ENCODE measurements around the gene SPRED2. TPM values are rescaled to one million over a fixed set of nuclear protein-coding genes. Genes with fewer than 3 reads are reported as not detected.
"Not testable (repeated sequence)": the region's sequence is repeated elsewhere in the genome, so short reads cannot be mapped to it uniquely, and the experiment has no call there.

Gene SPRED2
- total RNA-seq, 1 donor from 2014 or later = 22.0 TPM

DNA sequence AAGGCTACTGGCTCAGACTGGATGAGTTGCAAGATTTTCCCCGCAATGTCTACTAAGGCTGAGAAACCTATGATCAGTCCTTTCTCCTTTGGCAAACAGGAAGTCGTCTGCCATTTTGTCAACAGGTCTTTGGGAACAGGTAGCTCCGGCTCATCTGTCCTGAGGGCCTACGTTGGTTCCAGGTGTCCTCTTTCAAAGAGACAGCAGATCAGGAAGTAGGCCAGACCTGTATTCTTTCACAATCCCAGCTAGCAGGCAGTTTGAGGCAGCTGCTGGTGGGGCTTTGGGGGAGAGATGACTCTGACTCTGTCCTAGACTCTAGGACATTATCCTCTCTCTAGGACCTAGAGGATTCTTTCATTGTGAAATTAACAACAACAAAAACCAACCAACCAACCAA is 106.1 kb downstream of the SPRED2 start:
- no peak for DNase-seq (ENCODE audit: low spot score)
- intact Hi-C loops (cut with DNase I) = no loop called here

DNA sequence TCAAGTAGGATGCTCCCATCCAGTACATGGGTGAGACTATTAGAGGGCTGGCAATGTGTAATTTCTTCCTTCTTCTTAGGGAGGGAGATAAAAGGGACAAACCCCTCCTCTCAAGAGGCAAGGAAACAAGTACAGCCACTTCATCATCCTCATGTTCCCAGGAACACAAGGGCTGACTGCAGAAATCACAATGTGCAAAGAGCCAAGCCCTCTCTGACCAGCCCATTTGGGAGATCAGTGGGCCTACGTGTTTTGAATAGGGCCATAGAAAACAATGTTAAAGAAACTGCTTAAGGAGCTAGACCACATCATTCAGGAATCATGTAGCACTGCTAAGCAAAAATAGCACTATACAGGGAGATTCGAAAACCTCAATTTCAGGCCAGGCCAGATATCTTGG is 107.3 kb downstream of the SPRED2 start:
- intact Hi-C loops (cut with DNase I) = no loop called here
- DNase-seq (ENCODE audit: low spot score) = no peak

GRCh38 chr2:65320946-65321345 is 111.5 kb downstream of the SPRED2 start:
- intact Hi-C loops (cut with DNase I) = no loop called here
- no peak for DNase-seq (ENCODE audit: low spot score)

GRCh38 chr2:65320042-65320725 is 112.2 kb downstream of the SPRED2 start:
- intact Hi-C loops (cut with DNase I) = no loop called here
- no peak for DNase-seq (ENCODE audit: low spot score)

- intact Hi-C loops (cut with DNase I) = no loop called here
- DNase-seq (ENCODE audit: low spot score) = no peak
These were observed 112.7 kb downstream of the SPRED2 start for GRCh38 chr2:65319674-65320041.

DNA sequence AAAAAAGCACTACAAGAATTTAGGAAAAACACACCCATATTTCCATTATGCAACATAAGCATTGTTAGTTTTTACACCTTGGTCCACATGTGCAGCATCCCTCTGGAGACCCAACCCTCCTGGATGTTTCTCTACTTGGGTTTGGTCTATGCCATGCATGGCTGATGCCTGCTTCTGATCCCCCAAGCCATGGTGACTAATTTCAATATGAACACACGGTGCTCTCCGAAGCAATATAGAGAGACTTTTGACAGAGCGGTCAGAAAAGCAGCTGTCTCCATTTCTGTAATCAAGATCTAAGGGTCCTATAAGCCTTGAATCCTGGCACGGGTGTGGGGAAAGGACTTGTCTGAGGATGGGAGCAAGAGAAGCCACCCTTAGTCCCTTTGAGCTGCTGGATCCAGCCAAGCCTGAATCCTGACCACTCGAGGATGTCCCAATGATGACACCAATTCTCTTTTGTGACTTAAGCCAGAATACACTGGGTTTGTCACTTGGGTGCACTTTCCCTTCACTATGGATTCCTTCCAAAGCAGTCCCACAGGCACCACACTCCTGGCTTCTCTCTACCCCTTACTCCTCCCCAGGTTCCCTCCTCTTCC is 113.2 kb downstream of the SPRED2 start:
- no peak for DNase-seq (ENCODE audit: low spot score)
- intact Hi-C loops (cut with DNase I) = no loop called here

DNA sequence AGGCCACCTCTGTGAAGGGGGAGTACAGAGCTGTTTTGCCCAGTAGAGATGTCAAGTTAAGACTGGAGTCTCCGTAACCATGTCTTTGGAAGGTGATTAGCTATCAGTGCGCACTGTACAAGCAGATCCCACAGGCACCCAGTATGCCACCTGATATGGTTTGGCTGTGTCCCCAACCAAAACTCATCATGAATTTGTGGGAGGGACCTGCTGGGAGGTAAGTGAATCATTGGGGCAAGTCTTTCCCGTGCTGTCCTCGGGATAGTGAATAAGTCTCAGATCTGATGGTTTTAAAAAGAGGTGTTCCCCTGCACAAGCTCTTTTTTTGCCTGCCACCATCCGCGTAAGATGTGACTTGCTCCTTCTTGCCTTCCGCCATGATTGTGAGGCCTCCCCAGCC is 114.6 kb downstream of the SPRED2 start:
- DNase-seq (ENCODE audit: low spot score) = no peak
- intact Hi-C loops (cut with DNase I) = no loop called here

DNA sequence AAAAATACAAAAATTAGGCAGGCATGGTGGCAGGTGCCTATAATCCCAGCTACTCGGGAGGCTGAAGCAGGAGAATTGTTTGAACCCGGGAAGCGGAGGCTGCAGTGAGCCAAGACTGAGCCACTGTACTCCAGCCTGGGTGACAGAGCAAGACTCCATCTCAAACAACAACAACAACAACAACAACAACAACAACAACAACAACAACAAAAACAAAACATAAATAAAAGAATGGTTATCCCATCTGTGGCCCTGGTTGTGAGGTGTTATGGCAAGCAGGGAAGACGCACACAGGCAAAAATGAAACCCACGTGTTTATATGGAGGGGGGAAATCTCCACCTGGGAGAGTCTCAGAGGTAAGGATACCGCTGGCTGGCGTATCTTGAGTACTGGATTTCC is 115.0 kb downstream of the SPRED2 start:
- DNase-seq (ENCODE audit: low spot score); intact Hi-C loops (cut with DNase I): not testable (repeated sequence)

DNA sequence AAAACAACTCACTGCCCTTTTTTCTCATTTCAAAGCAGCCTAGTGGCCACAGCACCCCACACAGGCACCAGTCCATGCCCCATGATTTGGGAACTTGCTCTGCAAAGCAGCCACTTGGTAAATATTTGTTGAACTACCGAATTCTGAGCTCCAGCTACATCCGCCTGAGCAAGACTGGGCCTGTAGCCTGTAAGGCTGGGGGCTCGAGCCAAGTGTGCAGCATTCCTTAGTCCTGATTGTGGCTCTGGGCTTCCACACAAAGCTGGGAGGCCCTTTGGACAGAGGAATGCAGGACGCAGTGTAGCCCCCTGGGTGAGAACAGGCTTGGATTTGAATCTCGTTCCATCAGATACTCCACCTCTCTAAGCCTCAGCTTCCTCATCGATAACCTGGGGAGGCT is 116.3 kb downstream of the SPRED2 start:
- DNase-seq (ENCODE audit: low spot score) = no peak
- intact Hi-C loops (cut with DNase I) = no loop called here

DNA sequence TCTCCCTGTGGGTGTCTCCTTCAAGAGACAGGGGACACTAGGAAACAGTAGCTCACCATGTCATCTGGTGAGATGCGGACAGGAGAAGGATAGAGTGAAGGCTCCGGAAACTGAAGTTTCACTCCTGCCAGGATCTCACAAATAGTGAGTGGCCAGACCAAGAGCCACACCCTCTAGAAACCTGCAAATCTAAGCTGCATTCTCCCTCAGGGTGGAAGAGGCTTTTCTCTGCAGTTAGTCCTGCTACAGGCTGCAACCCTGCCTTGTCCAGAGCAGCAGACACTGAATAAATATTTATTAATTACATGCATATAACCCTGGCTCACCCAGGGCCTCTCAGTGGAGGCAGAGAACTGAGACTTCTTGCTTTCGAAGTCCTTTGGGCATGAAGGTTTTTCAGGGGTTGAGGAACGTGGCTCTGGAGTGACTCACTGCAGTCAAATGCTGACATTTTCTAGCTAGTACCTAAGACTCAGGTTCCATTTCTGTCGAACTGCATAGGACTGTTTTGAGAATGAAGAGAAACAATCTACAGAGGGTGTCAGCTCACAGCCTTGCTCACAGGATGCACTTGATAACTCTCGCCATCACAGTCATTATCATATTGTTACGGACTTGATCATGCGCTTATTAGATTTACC is 117.5 kb downstream of the SPRED2 start:
- DNase-seq (ENCODE audit: low spot score) = no peak
- intact Hi-C loops (cut with DNase I) = loop anchor here (5.0 kb wide), 4 partner anchors 32 to 117 kb away; partner anchors contain the start of gene SPRED2

- no peak for DNase-seq (ENCODE audit: low spot score)
- intact Hi-C loops (cut with DNase I) = loop anchor here (5.0 kb wide), 4 partner anchors 33 to 118 kb away; partner anchors contain the start of gene SPRED2
These were observed 118.5 kb downstream of the SPRED2 start for GRCh38 chr2:65313954-65314256.

GRCh38 chr2:65313126-65313953 is 119.1 kb downstream of the SPRED2 start:
- no peak for DNase-seq (ENCODE audit: low spot score)
- intact Hi-C loops (cut with DNase I) = loop anchor here (5.0 kb wide), 4 partner anchors 34 to 119 kb away; partner anchors contain the start of gene SPRED2

GRCh38 chr2:65311596-65311995 is 120.8 kb downstream of the SPRED2 start:
- DNase-seq (ENCODE audit: low spot score) = no peak
- intact Hi-C loops (cut with DNase I) = loop anchor here (5.0 kb wide), 4 partner anchors 34 to 121 kb away; partner anchors contain the start of gene SPRED2

GRCh38 chr2:65311049-65311448 is 121.3 kb downstream of the SPRED2 start:
- intact Hi-C loops (cut with DNase I) = loop anchor here (5.0 kb wide), 4 partner anchors 34 to 121 kb away; partner anchors contain the start of gene SPRED2
- no peak for DNase-seq (ENCODE audit: low spot score)

- intact Hi-C loops (cut with DNase I) = loop anchor here (5.0 kb wide), 4 partner anchors 32 to 123 kb away; partner anchors contain the start of gene SPRED2
- DNase-seq (ENCODE audit: low spot score) = no peak
These were observed 122.7 kb downstream of the SPRED2 start for GRCh38 chr2:65309699-65310098.

GRCh38 chr2:65305934-65306333 is 126.5 kb downstream of the SPRED2 start:
- intact Hi-C loops (cut with DNase I) = no loop called here
- DNase-seq (ENCODE audit: low spot score) = no peak

DNA sequence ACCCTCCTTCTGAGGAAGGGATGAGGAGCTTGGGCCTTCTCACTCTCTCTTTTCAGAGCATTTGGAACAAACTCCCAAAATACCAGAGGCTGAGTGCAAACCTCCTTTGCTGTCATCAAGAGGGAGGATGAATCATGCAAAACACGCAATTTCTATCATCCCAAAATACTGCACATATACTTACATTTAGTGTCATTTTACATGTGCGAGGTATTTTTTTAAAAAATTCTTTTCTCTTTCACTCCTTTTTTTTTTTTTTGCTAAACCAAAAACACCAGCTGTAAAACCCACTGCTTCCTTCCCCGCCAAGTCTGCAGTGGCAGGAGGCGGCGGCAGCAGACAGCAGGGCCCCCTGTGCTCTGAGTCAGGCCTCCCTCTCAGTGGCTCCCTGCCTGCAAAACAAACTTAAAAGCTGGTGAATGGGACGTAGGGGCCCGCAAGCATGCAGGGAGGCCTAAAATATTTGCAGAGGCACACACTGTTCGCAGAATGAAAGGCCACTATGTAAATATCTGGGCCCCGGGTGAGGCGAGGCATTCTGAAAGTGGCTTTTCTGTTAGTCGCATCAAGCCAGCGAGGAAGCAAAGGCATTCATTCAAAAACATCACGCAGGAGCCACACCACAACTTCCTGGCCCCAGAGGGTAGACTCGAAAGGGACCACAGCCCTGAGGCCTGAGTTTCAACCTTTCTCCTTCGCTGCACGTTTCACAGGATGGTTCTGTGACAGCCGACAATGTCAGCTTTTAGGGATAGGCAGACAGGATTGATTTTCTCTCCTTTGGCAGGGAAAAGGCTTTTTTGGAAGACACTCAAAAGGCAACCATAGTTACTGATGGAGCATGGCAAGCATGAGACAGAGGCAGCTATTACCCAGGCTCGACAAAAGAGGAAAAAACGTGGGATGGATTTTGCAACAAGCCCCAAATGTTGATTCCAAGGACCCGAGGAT is 131.4 kb downstream of the SPRED2 start:
- intact Hi-C loops (cut with DNase I) = no loop called here
- DNase-seq (ENCODE audit: low spot score) = no peak

DNA sequence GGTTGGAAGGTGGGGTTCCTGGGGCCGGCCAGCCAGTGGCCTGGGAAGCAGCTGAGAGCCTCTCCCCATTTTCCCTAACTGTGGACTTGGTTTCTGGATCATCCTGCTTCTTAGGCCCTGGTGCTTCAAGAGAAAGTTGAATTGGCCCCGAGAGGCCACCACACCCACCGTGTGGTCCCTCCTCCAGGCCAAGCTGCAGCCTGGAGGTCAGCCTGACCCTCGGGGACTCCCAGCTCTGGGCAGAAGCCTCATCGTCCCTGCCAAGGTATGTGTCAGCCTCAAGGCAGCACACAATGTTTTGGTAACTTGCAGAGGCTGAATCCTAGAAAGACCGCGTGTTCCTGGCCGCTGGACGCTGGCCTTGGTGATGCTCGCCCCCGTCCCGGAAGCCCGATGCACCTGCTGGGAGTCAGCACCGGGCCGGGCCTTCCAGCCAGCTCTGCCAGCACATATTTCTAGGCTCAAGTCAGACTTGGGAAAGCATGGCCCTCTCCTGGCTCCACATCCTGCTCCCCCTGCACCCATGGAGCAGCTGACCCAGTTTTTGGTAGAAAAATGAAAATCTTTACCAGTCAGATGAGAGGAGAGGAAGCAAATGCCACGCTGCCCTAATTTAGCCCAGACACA is 132.2 kb downstream of the SPRED2 start:
- peak; percentile 84 for DNase-seq (ENCODE audit: low spot score)
- intact Hi-C loops (cut with DNase I) = no loop called here
